HepG2 (cell line): Measurements from ENCODE around the gene TM6SF1. TPM values are rescaled to one million over a fixed set of nuclear protein-coding genes. Genes with fewer than 3 reads are reported as not detected.

Experiments used
- ESRRA ChIP-seq: sonication (generic); formaldehyde crosslinking; IDR thresholded peaks from 2 replicates; pipeline ENCODE4 v1.5.1; 2020; ENCODE audit warnings: mild to moderate bottlenecking, low read depth, missing genetic modification reagents
- ZNF12 ChIP-seq: sonication (generic); formaldehyde crosslinking; IDR thresholded peaks from 2 replicates; pipeline ENCODE4 v1.5.0; 2020; ENCODE audit warnings: missing genetic modification reagents
- ZNF644 ChIP-seq: IDR thresholded peaks from 2 replicates; pipeline ENCODE4 v1.6.1; 2016; ENCODE audit warnings: low read depth
- ZNF746 ChIP-seq: sonication (generic); formaldehyde crosslinking; IDR thresholded peaks from 2 replicates; pipeline ENCODE4 v1.8.0; 2022; ENCODE audit warnings: mild to moderate bottlenecking, missing genetic modification reagents
- polyA plus RNA-seq, 8 experiments: library from polyadenylated mRNA; depleted of rRNA in 3 of 8; stranded (reverse) in 7 of 8; unstranded in 1 of 8; fragments of >200 nt; fragmentation: Illumina TruSeq in 4 of 8; extraction: Trizol in 4 of 8; gene quantifications; 2 replicates each; pipeline versions ENCODE4 v1.2.1 to v1.2.3, GENCODE V29; 2011 to 2016; ENCODE audit warnings: low read depth in 4 of 8, missing spikeins in 1 of 8, mixed read lengths in 1 of 8; ENCODE audit not compliant: insufficient read depth in 1 of 8
- total RNA-seq, 5 experiments: library from RNA; depleted of rRNA; stranded (reverse); fragments of >200 nt; fragmentation: Illumina TruSeq; extraction: Trizol; gene quantifications; 2 replicates each; pipeline ENCODE4 v1.2.3, GENCODE V29; 2016; ENCODE audit warnings: low read depth in 1 of 5
- TF ChIP-seq, protein P1 (sequence below): sonication (generic); formaldehyde crosslinking; IDR thresholded peaks from 2 replicates; pipeline ENCODE4 v1.9.0; 2021; ENCODE audit warnings: missing genetic modification reagents, mild to moderate bottlenecking, borderline replicate concordance
- TF ChIP-seq, protein P2 (sequence below): sonication (generic); formaldehyde crosslinking; IDR thresholded peaks from 2 replicates; pipeline ENCODE4 v1.4.0; 2020; ENCODE audit warnings: mild to moderate bottlenecking, missing genetic modification reagents, borderline replicate concordance
- TF ChIP-seq, protein P3 (sequence below): sonication (generic); formaldehyde crosslinking; IDR thresholded peaks from 2 replicates; pipeline ENCODE4 v1.4.0; 2020; ENCODE audit warnings: missing genetic modification reagents, borderline replicate concordance
- TF ChIP-seq, protein P4 (sequence below): sonication (generic); formaldehyde crosslinking; IDR thresholded peaks from 2 replicates; pipeline ENCODE4 v1.4.0; 2020; ENCODE audit warnings: low read depth, mild to moderate bottlenecking, missing genetic modification reagents

The TM6SF1 gene
- total and polyA plus RNA-seq, 2 of the 13 experiments (the other 11 are each of a cell fraction or from before 2014, with no cell fraction given): not detected

DNA sequence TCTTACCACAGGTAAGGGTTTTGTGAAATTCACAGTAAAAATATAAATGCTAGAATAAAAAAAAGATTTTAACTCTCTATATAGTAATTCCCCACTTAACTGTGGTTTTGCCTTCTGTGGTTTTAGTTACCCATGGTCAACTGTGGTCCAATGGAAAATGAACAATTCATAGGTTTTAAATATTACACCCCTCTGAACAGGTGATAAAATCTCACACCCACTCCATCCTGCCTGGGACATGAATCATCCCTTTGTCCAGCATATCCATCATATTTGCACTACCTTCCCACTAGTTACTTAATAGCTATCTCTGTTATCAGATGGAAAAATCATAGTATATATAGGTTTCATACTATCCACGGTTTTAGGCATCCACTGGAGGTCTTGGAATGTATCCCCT lies 50.9 kb downstream of the TM6SF1 start (continued):
- TF ChIP-seq, protein P1, sequence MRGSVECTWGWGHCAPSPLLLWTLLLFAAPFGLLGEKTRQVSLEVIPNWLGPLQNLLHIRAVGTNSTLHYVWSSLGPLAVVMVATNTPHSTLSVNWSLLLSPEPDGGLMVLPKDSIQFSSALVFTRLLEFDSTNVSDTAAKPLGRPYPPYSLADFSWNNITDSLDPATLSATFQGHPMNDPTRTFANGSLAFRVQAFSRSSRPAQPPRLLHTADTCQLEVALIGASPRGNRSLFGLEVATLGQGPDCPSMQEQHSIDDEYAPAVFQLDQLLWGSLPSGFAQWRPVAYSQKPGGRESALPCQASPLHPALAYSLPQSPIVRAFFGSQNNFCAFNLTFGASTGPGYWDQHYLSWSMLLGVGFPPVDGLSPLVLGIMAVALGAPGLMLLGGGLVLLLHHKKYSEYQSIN (CRISPR knock-in tag): no peak
- TF ChIP-seq ZNF12 (CRISPR knock-in tag): no peak
- TF ChIP-seq, protein P2, sequence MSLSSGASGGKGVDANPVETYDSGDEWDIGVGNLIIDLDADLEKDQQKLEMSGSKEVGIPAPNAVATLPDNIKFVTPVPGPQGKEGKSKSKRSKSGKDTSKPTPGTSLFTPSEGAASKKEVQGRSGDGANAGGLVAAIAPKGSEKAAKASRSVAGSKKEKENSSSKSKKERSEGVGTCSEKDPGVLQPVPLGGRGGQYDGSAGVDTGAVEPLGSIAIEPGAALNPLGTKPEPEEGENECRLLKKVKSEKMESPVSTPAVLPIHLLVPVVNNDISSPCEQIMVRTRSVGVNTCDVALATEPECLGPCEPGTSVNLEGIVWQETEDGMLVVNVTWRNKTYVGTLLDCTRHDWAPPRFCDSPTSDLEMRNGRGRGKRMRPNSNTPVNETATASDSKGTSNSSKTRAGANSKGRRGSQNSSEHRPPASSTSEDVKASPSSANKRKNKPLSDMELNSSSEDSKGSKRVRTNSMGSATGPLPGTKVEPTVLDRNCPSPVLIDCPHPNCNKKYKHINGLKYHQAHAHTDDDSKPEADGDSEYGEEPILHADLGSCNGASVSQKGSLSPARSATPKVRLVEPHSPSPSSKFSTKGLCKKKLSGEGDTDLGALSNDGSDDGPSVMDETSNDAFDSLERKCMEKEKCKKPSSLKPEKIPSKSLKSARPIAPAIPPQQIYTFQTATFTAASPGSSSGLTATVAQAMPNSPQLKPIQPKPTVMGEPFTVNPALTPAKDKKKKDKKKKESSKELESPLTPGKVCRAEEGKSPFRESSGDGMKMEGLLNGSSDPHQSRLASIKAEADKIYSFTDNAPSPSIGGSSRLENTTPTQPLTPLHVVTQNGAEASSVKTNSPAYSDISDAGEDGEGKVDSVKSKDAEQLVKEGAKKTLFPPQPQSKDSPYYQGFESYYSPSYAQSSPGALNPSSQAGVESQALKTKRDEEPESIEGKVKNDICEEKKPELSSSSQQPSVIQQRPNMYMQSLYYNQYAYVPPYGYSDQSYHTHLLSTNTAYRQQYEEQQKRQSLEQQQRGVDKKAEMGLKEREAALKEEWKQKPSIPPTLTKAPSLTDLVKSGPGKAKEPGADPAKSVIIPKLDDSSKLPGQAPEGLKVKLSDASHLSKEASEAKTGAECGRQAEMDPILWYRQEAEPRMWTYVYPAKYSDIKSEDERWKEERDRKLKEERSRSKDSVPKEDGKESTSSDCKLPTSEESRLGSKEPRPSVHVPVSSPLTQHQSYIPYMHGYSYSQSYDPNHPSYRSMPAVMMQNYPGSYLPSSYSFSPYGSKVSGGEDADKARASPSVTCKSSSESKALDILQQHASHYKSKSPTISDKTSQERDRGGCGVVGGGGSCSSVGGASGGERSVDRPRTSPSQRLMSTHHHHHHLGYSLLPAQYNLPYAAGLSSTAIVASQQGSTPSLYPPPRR (CRISPR knock-in tag): no peak
- TF ChIP-seq ESRRA (CRISPR knock-in tag): no peak
- TF ChIP-seq, protein P3, sequence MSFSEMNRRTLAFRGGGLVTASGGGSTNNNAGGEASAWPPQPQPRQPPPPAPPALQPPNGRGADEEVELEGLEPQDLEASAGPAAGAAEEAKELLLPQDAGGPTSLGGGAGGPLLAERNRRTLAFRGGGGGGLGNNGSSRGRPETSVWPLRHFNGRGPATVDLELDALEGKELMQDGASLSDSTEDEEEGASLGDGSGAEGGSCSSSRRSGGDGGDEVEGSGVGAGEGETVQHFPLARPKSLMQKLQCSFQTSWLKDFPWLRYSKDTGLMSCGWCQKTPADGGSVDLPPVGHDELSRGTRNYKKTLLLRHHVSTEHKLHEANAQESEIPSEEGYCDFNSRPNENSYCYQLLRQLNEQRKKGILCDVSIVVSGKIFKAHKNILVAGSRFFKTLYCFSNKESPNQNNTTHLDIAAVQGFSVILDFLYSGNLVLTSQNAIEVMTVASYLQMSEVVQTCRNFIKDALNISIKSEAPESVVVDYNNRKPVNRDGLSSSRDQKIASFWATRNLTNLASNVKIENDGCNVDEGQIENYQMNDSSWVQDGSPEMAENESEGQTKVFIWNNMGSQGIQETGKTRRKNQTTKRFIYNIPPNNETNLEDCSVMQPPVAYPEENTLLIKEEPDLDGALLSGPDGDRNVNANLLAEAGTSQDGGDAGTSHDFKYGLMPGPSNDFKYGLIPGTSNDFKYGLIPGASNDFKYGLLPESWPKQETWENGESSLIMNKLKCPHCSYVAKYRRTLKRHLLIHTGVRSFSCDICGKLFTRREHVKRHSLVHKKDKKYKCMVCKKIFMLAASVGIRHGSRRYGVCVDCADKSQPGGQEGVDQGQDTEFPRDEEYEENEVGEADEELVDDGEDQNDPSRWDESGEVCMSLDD (CRISPR knock-in tag): no peak
- TF ChIP-seq ZNF644 (CRISPR knock-in tag): no peak
- no peak for TF ChIP-seq ZNF746 (CRISPR knock-in tag)
- TF ChIP-seq, protein P4, sequence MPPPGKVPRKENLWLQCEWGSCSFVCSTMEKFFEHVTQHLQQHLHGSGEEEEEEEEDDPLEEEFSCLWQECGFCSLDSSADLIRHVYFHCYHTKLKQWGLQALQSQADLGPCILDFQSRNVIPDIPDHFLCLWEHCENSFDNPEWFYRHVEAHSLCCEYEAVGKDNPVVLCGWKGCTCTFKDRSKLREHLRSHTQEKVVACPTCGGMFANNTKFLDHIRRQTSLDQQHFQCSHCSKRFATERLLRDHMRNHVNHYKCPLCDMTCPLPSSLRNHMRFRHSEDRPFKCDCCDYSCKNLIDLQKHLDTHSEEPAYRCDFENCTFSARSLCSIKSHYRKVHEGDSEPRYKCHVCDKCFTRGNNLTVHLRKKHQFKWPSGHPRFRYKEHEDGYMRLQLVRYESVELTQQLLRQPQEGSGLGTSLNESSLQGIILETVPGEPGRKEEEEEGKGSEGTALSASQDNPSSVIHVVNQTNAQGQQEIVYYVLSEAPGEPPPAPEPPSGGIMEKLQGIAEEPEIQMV: no peak
- TF ChIP-seq, all 625 proteins: peak for 0
